HG02943 (cell line): Measurements from ENCODE around the gene ARNT2.

ENCODE experiments used
- ATAC-seq: cut with Tn5 transposase; IDR thresholded peaks from one replicate; pipeline ENCODE4 v1.9.1; 2021; ENCODE audit warnings: mild to moderate bottlenecking, low read depth, moderate library complexity; ENCODE audit not compliant: unreplicated experiment

Gene ARNT2

DNA sequence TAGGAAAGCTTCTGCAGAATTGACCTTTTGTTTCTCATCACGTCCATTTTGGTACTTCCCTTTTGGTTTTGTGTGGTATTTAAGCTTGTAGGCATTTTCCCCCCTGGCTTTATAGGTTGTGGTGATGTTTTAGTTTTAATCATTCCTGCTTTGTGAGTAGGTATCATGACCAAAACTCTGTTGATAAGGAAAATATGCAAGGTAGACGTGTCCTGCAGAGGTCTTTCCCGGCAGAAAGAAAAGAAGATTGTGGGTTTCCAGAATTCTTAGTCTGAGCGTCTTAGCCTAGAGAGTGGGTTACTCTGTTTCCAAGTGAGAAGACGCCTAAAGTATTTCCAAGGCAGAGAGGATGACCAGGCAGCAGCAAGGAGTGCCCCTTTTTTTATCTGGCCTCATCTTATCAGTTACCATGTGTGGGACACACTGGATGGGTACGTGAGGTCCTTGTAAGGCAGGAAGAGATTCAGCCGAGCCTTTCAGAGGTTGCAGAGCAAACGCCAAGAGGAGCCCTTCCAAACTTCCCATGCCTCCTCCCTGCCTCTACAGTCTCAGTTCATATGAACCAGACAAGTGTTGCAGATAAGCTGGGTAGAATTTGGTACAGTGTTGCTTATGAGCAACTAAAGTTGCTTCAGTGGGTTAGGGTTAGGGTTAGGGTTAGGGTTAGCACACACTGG, 58.8 kb downstream of the ARNT2 start:
- no peak for ATAC-seq

DNA sequence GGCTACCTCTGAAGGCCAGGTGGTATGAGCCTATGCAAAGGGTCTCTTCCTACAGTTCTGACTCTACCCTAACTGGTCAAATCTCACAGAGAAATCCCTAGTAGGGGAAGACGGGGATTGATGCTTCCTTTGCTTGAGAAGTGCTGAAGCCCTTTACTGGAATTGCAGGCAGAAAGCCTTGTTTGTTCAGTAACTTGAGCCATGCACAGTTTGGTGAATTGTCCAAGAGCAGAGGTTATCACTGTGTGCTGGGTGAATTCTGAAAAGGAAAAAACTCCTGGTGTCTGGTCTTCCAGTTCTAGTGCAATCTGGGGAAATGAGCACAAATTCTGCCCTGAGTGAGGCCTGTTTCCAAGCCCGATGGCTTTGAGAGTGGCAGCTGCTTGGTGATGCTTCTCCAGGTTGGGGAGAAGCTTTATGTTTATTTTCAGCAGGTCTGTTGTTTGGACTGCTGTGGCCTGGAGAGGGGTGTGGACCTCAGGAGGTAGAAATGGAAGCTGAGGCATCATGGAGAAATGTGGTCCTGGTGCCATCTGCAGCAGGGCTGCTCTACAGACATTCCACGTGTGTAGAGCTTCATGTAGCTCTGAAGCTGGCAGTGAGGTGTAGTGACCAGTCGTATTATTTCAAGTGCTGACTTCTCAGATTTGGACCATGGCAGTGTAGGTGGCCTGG, 60.9 kb downstream of the ARNT2 start:
- no peak for ATAC-seq

DNA sequence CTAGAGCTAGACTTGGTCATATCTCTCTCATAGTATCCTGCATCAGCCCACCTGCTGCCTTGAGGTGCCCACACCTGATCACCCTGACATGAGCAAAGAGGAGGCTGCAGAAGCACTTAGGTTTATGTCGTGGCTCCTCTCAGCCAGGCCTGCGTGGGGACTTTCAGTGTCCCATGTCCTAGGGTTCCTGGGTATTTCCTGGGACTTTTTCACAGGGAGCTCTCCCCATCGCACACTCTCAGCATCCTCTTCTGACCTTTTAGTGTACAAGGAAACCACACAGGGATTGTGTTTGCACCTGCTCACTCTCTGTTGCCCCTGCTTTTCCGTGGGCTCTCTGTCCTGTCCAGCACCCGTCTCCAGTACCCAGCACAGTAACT, 61.4 kb downstream of the ARNT2 start:
- no peak for ATAC-seq

- no peak for ATAC-seq
Observed at GRCh38 chr15:80466543-80466942, 62.4 kb downstream of the ARNT2 start.

DNA sequence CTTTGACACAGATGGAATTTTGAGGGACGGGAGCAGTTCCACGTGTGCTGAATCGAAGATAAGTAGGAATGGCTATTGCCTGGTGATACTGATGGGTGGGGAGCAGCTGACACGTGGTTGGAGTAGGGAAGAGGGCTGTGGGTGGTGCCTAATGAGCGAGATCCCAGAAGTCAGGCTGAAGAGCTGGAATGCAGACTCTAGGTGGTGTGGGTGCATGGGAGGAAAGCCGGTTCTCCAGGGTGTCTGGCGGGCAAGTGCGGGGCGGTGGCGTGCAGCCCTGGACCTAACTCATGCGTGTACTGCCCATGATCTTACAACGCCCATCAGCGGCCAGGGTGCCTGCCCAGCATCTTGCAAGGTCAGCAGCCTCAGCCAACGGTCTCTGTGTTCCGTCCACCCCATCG, 63.1 kb downstream of the ARNT2 start:
- ATAC-seq: no peak

DNA sequence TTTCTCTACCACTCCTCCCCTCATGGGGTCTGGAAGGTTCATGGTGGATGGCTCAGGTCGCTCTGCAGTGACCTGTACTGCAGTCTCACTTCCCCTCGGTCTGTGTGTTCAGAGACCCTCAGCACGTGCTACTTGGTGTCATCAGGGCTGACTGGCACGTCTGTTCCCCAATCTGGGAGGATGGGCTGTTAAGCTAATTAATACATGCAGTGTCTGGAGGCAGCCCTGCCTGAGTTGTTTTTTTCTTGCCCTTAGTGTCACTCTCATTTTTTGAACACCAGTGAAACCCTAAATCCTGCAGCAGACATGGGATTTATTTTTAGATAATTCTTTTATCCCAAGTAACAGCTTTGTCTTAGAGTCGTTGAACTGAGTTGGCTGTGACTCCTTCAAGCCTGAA, 64.6 kb downstream of the ARNT2 start:
- no peak for ATAC-seq

- ATAC-seq: no peak
Observed at GRCh38 chr15:80471881-80472280, 67.7 kb downstream of the ARNT2 start.

DNA sequence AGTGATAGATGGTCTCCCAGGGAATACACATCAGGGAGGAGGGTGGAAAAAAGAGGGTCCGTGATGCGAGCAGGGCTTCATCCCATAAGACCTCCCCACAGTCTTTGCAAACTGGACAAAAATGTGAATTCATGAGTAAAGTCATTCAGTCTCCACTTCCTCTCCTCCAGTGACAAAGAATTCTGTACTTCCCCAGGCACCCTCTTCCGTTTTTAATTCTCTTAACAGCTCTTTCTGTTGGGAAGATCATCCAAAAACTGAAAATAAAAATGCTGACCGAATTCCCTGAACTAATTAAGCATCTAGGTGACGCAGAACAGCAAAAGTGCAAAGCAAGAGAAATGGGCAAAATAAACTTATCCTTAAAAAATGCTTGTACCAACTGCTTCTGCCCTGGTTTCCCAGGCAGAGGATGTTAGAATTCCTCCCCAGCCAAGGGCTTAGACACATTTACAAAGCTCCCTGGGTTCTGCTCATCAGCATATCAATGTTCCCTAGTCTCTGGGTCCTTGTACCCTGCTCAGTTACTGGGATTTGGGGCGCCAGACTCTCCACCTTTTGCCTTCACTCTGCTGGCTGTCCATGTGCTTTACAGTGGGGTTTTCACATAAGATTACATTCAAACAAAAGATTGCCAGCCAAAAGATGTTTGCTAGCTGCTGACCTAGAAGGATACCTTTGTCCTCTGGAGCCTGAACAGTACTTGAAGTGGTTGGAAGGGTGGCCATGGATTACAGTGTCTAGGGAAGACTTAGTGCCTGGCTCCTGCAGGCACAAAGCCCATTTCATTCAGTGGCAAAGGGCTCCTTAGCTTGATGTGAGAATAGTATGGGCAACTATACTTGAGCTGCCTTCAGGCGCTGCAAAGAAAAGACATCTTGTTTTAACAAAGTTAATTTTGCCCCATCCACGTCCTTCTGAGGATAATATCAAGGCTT, 69.4 kb downstream of the ARNT2 start:
- ATAC-seq: no peak

DNA sequence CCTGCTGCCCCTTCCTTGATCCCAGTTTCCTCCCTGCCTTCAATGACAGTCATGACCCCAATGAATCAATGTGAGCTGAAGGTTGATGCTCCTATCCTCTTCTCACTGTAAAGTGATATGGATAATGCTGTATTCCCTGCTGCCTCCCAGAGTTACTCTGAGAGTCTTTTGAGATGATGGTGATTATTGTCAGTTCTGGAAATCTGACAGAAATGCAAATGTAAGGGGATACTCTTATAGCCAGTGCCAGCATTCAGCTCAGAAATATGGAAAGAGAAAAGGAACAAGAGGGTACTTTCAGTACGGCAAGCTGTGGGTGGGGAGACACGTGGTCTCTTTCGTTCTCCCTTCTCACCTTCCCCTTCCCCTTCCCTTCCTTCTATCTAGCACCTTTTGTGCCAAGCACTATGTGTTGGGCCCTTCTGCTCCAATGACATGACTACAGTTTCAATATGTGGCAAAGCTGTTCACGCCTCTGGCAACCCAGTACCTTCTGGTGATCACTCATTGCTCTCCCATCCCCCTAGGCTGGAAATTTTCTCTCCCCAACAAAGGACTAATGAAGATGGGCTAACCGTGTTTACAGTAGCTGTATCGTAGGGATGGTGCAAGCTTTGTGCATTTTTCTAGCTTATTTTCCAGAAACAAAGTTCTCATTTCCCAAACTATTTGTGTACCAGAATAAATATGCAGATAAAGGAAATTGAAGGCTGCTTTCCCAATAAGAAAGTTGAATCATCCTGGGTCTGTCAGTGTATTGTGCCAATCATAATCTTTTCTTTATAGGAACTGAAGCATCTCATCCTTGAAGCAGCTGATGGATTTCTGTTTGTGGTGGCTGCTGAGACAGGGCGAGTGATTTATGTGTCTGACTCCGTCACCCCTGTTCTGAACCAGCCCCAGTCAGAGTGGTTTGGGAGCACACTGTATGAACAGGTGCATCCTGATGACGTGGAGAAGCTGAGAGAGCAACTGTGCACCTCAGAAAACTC, 70.3 kb downstream of the ARNT2 start:
- ATAC-seq: no peak

GRCh38 chr15:80475572-80475971, 71.4 kb downstream of the ARNT2 start:
- ATAC-seq: no peak

DNA sequence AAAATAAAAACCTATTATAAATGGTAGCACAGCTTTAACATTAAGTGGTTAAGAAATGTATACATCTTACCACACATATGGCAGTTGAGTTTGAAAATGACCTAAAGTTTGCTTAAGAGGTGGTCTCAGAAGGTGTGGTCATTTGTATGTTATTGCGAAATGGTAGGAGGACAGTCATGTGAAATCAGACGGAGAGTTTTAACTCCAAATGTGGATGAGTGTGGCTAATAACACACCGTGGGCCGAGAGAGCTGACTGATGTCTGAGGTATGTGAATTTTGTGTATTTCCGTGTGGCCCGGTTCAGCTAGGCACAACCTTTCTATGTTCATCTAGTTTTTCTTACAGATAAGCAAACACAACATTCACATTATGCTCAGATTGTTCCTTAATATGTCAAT, 71.9 kb downstream of the ARNT2 start:
- no peak for ATAC-seq

GRCh38 chr15:80478075-80478474, 73.9 kb downstream of the ARNT2 start:
- no peak for ATAC-seq

GRCh38 chr15:80479191-80479590, 75.0 kb downstream of the ARNT2 start:
- no peak for ATAC-seq

- ATAC-seq: no peak
Observed at GRCh38 chr15:80480171-80480811, 76.1 kb downstream of the ARNT2 start.

GRCh38 chr15:80480909-80481308, 76.7 kb downstream of the ARNT2 start:
- ATAC-seq: no peak

DNA sequence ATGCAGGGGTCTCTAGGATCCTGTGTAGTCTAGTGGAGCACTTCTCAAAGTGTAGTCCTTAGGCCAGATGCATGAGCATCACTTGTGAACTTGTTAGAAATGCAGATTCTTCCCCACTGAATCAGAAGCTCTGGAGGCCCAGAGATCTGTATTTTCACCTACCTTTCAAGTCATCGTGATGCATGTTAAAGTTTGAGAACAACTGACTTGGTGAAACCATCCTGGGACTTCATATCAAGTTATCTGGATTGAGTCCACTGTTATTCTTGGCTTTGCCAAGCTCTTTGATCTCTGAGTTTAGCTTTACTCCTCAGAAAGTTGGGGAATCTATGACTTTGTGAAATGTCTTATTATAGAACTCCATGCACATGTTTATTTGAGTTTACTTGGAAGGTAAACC, 78.5 kb downstream of the ARNT2 start:
- ATAC-seq: no peak

- ATAC-seq: no peak
Observed at GRCh38 chr15:80483725-80484161, 79.6 kb downstream of the ARNT2 start.

GRCh38 chr15:80484333-80484864, 80.2 kb downstream of the ARNT2 start:
- ATAC-seq: no peak

GRCh38 chr15:80485370-80486164, 81.4 kb downstream of the ARNT2 start:
- ATAC-seq: no peak
